GDM1 (cell line): ENCODE results near the gene FREM1.
"Not testable (repeated sequence)": the region's sequence is repeated elsewhere in the genome, so short reads cannot be mapped to it uniquely, and the experiment has no call there.

Experiments
- DNase-seq: peaks from one replicate; lab custom pipeline; 2025; lab: John Stamatoyannopoulos, UW

The FREM1 gene, protein sequence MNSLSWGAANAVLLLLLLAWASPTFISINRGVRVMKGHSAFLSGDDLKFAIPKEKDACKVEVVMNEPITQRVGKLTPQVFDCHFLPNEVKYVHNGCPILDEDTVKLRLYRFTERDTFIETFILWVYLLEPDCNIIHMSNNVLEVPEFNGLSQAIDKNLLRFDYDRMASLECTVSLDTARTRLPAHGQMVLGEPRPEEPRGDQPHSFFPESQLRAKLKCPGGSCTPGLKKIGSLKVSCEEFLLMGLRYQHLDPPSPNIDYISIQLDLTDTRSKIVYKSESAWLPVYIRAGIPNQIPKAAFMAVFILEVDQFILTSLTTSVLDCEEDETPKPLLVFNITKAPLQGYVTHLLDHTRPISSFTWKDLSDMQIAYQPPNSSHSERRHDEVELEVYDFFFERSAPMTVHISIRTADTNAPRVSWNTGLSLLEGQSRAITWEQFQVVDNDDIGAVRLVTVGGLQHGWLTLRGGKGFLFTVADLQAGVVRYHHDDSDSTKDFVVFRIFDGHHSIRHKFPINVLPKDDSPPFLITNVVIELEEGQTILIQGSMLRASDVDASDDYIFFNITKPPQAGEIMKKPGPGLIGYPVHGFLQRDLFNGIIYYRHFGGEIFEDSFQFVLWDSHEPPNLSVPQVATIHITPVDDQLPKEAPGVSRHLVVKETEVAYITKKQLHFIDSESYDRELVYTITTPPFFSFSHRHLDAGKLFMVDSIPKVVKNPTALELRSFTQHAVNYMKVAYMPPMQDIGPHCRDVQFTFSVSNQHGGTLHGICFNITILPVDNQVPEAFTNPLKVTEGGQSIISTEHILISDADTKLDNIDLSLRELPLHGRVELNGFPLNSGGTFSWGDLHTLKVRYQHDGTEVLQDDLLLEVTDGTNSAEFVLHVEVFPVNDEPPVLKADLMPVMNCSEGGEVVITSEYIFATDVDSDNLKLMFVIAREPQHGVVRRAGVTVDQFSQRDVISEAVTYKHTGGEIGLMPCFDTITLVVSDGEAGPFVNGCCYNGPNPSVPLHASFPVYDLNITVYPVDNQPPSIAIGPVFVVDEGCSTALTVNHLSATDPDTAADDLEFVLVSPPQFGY (N-terminal part only)

DNA sequence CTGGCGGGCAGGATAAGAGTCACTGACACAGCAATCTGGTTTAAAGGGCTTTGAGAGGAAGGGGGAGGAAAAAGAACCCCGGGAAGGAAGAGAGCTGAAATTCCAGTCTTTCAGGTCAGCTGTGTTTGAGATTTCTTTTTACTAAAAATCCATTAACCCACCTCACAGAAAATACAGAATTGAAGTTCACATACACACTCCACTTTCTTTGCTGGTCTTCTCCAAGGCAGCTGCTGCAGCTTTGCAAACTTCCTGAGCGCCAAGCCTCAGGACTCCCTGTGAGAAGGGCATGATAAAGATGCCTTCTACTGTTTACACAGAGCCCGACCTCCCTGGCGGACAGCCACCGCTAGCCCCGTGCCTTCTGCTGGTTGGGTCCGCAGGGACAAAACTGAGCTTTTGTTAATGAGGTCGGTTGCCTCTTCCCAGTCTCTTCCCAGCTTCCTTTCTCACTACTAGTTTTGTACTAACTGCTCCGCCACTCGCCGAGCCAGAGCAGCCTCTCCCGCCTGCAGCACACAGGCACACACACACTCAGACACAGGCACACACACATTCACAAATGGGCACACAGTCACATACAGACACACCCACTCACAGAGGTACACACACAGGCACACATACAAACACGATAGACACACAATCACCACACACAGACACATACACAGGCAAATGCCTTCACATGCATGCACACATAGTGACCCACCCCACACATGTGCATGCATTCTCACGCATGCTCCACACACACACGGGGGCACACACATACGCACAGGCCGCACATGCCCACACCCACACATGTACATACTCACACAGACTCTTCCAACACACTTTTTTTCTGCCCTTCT, at the start of gene FREM1:
Gene FREM1 (minus strand): TSS at position 468 of the 845 bp plus-strand sequence. CDS start 41,451 bp downstream, outside the sequence.
- DNase-seq = no peak

DNA sequence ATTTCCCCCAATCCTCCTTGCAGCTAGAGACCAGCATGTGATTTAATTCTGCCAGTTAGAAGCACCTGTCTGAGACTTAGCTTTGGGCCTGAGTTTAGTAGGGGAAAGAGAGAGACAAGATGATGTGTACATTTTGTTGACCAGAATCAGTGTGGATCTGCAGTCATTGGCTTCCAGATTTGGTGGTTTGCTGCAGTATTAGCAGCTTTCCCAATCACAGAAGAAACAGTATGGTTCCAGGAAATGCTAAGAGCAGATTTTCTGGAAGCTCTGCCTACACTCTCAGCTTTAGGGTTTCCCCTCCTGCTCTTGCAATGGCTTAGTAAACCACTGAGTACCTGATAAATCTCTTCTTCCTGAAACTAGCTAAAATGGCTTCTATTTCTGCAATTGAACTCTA, 48.8 kb upstream of the FREM1 start:
- DNase-seq = no peak

DNA sequence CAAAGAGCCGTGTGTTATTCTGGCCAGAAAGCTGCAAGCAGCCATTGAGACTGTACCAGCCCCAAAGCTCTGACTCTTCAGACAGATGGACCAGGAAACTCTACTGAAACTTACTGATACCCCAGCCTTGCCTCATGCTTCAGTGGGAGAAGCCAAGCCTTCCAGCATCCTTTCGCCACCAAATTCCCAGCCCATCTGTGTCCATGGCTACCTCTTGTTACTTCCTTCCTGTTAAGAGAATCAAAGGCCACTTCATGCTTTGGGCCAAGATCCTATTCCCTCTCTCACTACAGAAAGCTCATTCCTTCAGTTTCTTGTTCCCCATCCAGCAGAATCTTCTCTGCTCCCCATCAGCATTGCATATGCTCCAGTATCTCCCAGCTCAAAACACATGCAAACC, 46.9 kb upstream of the FREM1 start:
- DNase-seq = no peak

DNA sequence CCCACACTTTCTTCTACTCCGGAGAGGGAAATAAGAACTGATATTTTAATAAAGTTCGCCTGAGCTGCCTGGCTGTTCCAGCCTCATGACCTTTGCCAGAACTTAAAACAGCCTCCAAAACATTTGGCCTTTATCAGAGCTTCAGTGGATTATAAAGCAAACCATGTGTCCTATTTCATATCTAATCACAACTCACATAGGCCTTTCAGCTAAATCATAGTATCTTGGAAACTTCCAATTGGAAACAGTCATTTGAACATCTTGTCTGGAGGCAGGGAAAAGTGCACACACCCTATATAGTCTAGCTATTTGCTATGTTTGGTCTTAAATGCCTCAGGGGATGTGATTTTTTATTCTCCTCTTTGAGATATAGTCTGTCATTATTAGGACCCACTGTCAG, 46.0 kb upstream of the FREM1 start:
- no peak for DNase-seq

DNA sequence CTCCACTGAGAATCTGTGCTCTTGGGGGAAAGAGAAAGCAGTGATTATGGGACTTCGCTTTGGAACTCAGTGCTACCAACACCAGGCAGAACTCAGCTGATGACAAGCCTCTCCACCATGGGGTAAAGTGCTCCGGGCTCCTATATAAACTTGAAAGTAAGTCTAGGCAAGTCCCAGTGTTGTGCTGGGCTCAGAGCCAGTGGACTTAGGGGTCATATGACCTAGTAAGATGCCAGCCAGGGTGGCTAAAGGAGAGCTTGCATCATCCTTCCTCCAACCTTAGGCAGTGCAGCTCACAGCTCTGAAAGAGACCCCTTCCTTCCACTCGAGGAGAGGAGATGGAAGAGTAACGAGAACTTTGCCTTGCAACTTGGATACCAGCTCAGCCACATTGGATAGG, 35.1 kb upstream of the FREM1 start:
- no peak for DNase-seq

DNA sequence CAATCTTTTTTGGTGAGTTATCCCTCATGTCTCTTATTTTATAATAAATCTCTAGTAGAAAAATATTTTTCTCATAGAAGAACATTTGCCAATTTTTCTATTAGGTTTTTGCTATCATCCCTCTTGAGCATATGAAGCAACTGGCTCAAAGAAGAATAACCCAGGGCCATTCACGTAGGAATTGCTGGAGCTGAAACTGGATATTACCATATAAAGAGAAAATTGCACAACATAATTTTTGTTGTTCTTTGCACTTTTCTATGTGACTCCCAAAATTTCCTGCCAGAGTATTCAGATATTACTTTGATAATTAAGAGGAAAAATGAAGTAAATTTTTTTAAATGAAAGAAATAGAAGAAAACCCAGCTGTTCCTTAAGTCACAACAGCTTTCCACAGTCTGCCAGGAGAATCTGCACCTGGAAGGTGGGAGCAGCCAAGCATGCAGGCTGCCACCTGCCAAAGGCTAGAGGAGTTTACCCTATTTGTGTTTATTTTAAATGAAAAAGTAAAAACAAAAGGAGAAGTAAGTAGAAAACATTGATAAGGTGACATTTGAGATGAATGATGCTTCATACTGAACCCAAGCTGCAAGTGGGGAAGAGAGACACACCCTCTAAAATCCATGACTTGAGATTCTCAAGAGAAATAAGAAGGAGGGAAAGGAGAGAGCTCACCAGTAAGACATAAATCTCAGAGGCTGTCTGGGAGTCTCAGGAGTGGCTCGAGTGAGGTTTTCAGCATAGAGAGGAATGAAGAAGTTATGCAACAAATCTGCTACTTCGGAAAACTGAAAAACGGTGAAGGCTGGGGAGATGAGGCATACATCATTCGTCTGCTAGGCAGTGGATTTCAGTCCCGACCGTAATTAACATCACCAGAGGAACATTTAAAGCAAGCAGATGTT, 31.5 kb upstream of the FREM1 start:
- DNase-seq = no peak

DNA sequence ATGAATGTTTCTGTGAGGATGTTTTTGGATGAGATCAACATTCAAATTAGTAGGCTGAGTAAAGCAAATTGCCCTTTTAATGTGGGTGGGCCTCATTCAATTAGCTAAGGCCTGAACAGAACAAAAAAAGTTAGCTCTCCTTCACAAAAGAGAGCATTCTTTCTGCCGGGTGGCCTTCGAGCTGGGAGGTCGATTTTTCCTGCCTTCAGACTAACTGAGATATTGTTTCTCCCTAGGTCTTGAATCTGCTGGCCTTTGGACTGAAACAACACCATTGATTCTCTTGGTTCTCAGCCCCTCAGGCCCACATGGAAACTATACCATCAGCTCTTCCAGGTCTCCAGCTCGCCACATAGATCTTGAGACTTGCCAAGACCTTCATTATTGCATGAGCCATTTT, 29.1 kb upstream of the FREM1 start:
- DNase-seq = no peak

DNA sequence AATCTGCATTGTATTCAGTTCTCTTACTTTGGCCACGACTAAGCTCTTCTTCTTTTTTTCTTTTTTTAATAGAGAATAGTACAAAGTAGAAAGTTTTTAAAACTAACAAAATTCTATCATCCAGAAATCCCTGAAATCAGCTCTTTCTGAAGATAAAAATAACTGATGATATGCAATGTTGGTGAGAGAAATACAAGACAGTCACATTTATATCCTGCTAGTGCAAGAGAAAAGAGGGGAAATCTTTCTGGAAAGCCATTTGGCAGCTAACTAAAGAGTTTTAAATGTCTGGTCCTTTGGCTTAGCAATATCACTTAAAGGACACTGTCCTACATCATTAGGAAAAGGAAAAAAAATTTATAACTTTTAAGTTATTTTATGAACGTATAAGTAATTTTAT, 27.0 kb upstream of the FREM1 start:
- no peak for DNase-seq

DNA sequence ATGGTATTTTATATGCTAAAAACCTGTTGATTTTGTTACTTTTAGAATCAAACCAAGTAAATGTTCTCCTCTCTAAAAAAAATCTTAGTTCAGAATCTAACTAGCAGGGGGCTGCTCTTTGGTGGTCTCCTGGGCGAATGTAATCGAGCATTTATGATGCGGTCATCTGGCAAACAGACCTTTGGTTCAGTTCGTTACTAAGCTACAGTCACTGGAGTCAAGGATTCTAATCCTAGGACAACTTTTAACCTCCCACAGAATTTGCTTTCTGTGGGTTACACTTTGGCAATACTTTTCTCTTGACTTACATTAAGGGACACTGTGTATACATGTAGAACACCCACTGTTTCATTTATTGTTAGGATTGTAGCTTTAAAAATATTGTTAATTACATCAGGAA, 26.3 kb upstream of the FREM1 start:
- no peak for DNase-seq

DNA sequence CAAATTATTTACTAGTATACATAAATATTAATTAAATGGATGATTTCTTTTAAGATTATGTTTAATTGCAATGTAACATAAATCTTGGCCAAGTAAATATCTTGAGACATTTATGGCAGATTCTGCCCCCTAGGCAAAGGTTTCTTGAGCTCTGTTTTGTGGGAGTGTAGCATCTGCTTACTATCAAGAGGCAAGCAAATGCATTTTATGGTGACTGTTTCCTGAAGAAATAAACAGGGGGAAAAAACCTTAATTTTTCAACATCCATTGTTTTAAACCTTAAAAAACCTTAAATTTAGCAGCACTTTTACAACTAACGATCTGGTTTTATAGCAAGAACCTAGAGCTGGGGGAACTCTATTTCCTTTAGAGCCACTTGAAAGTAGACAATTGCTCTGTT, 25.7 kb upstream of the FREM1 start:
- no peak for DNase-seq

DNA sequence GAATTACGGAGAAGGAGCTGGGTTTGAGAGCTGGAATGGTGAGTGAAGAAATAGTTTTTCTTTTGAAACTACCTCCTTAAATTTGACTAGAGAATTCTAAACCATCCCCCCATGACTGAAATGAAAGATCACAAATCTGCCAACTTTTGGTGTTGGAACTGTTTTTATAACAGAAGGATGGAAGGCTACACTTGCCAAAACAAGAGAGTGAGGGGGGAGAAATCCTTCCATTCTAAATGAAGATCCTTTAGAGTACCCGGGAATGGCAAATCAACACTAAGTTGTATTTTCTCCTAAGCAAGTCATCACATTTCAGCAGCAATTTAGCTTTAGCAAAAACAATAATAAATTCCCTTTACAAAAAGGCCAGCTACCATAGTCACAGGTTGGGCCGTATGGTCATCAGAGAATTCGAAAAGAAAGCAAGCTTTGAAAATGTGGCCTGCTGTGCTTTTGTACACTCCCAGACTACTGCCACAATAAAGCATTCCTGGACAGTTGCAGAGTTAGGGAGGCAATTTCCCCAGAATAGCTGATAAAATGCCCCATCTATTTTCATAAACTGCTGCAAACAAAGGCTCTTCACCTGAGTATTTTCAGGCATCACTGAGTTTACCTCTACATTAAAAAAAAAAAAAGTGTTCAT, 25.0 kb upstream of the FREM1 start:
- DNase-seq = no peak

DNA sequence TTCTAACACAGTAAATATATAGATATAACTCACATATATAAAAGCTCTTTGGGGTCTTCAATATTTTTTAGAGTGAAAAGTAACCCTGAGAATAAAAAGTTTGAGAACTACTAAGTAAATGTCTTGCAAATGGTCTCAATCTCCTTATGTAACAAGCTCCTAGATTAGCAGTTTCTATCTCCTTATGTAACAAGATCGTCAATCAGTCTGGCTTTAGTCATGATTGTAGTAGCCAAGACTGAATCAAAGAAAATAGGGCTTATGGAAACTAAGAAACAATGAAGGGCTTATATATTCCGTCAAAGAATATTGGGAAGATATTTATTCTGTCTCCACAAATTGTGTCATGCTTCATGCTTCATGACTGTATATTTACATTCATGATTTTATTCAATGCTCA, 22.4 kb upstream of the FREM1 start:
- no peak for DNase-seq

DNA sequence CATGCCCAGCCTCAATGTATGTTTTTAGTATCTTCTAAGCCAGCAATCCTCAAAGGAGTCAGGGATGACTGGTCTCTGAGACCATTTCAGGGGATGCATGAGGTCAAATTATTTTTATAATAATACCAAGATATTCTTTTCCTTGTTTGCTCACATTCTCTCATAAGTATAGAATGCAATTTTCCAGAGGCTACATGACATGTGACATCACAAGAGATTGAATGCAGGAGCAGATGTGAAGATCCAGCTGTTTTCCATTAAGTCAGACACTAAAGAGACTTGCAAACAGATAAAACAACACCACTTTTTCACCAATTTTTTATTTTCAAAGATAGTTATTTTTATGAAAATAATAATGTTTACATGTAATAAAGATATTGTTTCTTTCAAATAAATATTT, 22.0 kb upstream of the FREM1 start:
- no peak for DNase-seq

DNA sequence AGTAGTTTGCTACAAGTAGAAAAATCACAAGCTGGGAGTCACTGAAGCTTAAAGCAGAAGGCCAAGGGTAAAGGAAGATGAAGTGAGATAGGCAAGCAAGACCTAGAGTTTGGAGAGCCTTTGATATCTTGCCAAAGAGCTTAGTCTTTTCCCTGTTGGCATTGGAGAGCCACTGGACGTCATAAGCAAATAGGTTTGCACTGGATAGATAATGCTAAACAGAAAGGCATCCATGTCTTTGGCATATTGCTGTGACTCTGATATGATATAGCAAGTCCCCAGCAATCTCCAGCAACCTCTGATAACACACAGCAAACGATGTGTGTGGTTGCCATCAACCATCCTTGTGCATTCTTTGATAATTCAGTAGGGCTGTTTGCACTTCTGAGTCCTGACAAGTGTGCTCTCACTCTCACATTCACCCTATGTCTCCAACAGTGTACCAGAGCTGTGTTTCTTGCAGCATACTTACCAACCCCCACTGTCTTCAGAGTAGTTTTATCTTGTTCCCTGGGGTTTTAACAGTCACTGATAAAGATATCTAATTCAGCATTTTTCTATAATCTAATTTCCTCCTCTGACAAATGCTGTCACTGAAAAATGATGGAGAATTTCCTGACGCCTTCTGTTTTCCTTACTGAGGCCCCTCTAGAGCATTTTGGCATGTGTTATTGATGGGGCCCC, 16.9 kb upstream of the FREM1 start:
- DNase-seq = no peak

DNA sequence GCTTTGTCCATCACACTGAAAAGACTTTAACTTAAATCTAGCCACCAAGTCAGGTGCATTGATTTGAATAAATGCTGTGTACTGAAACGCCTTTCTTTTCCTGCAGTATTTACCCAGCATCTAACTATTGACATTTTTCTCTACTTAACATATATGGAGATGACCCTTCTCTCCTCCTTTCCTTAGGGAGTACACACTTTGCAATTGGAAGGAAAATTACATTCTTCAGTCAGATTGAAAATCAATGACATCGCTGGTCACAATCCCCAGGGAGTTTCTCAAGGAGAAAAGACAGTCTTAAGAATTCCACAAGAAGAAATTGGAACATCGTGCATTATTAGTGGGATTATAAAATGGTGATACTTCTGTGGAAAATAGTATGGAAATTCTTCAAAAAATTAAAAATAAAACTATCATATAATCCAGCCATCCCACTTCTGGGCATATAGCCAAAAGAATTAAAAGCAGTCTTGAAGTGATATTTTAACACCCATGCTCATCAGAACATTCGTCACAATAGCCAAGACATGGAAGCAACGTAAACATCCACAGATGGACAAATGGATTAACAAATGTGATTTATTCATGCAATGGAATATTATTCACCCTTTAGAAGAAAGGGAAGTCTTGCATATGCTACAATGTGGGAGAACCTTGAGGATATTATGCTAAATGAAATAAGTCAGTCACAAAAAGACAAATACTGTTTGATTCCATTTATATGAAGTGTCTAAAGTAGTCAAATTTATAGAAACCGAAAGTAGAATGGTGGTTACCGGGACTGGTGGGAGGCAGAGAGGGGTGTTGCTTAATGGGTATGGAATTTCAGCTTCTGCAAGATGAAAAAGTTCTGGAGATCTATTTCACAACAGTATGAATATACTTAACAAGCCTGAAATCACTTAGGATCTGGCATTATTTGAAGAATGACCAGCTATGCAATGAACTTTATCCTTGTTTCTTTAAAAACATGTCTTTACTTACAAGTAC, 14.3 kb upstream of the FREM1 start:
- no peak for DNase-seq

DNA sequence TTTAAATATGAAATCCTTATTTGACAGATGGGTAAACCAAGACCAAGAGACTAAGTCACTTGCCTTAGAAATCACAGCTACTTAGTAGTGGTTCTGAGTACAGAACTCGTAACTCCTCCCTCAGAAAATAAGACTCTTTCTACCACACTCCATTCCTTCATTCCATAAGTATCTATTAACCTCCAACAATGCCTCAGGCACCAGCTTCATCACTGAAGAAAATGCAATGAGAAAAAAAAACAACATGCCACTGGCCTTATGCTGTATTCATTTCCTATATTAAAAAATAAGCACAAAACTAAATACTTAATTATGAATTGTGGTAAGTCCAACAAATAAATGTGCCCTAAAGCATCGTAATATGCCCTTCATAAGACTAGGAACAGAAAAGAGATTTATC, 13.5 kb upstream of the FREM1 start:
- DNase-seq = no peak

DNA sequence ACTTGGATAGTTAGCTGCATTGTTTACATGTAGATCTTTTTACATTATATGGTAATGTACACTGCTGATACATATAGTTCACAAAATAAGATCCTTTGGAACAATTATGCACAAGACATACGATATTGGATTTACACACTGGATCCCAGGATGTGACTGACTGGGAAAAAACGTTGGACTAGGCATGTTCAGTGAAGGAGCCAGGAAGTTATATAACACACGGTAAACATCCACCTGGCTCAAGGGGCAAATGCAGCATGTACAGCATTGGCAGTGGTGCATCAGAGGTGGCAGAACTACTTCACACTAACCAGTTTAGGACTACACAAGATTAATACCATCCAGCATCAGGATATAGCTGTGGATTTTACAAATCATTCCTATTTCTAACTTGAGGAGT, 10.6 kb upstream of the FREM1 start:
- DNase-seq = not testable (repeated sequence)

DNA sequence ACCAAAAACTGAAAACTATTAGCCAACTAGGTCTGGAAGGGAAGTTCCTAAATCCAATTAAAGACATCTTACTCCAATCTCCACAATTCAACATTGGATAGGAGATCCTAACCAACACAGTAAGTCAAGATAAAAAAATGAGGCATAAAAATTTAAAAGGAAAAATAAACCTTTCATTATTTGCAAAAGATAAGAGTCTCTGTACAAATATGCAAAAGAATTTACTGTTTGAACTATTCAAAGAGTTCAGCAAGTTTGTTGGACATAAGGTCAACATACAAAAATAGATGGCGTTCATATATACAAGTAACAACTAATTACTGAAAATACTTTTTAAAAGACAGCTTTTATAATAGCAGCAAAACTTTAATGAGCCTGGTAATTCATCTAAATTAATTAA, 3.1 kb upstream of the FREM1 start:
- no peak for DNase-seq

DNA sequence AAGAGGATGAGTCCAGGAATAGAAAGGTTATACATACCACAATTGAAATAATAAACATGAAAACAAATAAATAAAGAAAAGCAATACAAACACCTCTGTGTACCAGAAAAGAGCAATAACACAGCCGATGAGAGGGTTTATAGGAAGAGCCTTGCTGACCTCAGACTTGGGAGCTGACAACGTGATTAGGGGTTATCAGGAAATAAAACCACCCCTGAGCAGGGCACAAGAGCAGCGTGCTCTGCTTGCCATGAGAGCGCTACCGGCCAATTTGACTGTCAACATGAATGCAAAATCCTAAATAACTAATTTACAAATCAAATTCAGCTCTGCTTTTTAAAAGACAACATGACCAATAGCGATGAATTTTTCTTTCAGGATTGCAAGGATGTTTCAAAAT, 2.6 kb upstream of the FREM1 start:
- no peak for DNase-seq
